ENCODE measurements around the gene VAT1. TPM values are rescaled to one million over a fixed set of nuclear protein-coding genes. Genes with fewer than 3 reads are reported as not detected.

Gene VAT1
- total RNA-seq, 1 experiment from 2014 or later = 262 TPM

DNA sequence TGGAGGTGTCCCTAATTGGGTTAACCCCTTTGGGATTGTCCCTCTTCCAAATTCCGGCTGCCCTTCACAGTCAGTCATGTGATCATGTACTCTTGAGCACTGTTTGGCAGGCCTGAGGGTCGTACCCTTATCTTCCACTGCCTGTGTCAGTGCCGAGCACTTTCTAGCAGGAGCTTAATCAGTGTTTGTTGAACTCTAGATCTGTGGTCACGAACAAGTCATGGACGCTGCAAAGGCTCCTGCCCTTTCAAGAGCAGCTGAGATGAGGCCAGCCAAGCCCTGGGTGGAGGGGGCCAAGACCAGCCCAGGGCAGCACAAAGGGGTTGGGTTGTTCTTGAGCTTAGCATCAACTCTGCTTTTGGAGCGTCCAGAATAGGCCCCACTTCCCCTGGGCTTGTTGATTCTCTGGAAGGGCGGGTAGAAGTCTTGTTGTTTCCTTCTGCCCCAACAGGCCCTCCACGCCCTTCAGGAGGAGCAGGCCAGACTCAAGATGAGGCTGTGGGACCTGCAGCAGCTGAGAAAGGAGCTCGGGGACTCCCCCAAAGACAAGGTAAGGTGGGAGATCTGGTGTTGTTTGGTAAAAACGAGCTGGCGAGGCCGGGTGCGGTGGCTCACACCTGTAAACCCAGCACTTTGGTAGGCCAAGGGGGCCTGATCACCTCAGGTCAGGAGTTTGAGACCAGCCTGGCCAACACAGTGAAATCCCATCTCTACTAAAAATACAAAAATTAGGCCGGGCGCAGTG lies 10.3 kb downstream of the VAT1 start:
- Histone ChIP-seq H3K23ac (ENCODE audit: insufficient read length, low read depth, low read length) (no peak overlapping the region), H2BK120ac (ENCODE audit: low read depth, low read length, poor library complexity, severe bottlenecking) (no peak overlapping the region), H3K79me2 (ENCODE audit: insufficient read depth, low read length) (no peaks in the 10 kb centered on the region), H3K23me2 (ENCODE audit: insufficient read length, low read depth, low read length, poor library complexity, severe bottlenecking) (no peaks in the 10 kb centered on the region), H2BK5ac (ENCODE audit: insufficient read length, low read length) (no peak overlapping the region), H3K18ac (ENCODE audit: insufficient read length, low read depth, low read length) (no peak overlapping the region), H3K4me1 (ENCODE audit: insufficient read depth, low read length) (no peaks in the 10 kb centered on the region; the same call in 1 of the 2 replicates), H2BK15ac (ENCODE audit: low read depth, low read length) (no peak overlapping the region), H3K56ac (ENCODE audit: insufficient read length, low read depth, low read length) (no peak overlapping the region), H4K91ac (ENCODE audit: insufficient read length, low read depth, low read length) (no peak overlapping the region), H2BK20ac (ENCODE audit: low read depth, low read length, poor library complexity, severe bottlenecking) (no peak overlapping the region), H4K20me1 (ENCODE audit: control insufficient read depth, insufficient read depth, insufficient read length) (no peaks in the 10 kb centered on the region), H3K9ac (ENCODE audit: extremely low read depth, insufficient read length, low read length) (no peak overlapping the region), H3K27ac (ENCODE audit: insufficient read length, low read depth, low read length) (no peak overlapping the region), H2AFZ (ENCODE audit: low read length) (no peak overlapping the region), H3K79me1 (ENCODE audit: insufficient read depth, low read depth, low read length, poor library complexity, severe bottlenecking) (no peaks in the 10 kb centered on the region), H3K4ac (ENCODE audit: low read depth, low read length) (no peak overlapping the region), H3K14ac (ENCODE audit: insufficient read depth, low read length) (no peak overlapping the region), H4K8ac (replicated peaks; ENCODE audit: insufficient read length, low read depth, low read length) (no peak overlapping the region), H3K27me3 (ENCODE audit: insufficient read depth, low read length) (no peaks in the 10 kb centered on the region), H3K9me3 (ENCODE audit: control insufficient read depth, low read depth, low read length) (no peaks in the 10 kb centered on the region), H2BK12ac (ENCODE audit: insufficient read length, low read depth, low read length) (no peak overlapping the region), H4K5ac (ENCODE audit: insufficient read length, low read depth, low read length) (no peak overlapping the region), H2AK5ac (ENCODE audit: insufficient read length, low read length) (no peak overlapping the region), H3K4me2 (ENCODE audit: insufficient read depth, insufficient read length, low read length) (no peak overlapping the region), H3T11ph (ENCODE audit: low read length) (no peak overlapping the region)
- no peak overlapping the region for H3K4me3 Mint-ChIP-seq
- H3K27me3 Mint-ChIP-seq (ENCODE audit: low read depth) = no peaks in the 10 kb centered on the region
- peak overlapping the region in 1 of 3 experiments; percentile 80; a peak in 1 of 7 replicates for H3K27ac Mint-ChIP-seq
- H3K9me3 Mint-ChIP-seq = no peaks in the 10 kb centered on the region
- WGBS (ENCODE audit: extremely low coverage, insufficient read length, low lambda C conversion rate) = no CpG with 5 or more reads among the region's 15 CpGs
- peaks cover 21 to 39% of the 10 kb centered on the region in 2 experiments for H3K4me1 Mint-ChIP-seq
- peaks cover 3 to 23% (median 20%) of the 10 kb centered on the region in 3 experiments; a peak in 6 of 7 replicates for H3K36me3 Mint-ChIP-seq (ENCODE audit: insufficient read depth in 1 of 3, low read depth in 3 of 3)
- no peak for DNase-seq
- no peak for TF ChIP-seq CTCF (conservative IDR thresholded peaks at IDR 0.05)

All from H9 (cell line).